Neutrophil (primary cell): ENCODE measurements around the gene CSN2.

Source experiments
- H3K27ac ChIP-seq: fragments of 200-600 bp; sonication (generic); 2 replicates; pipeline ENCODE4 v1.5.1; 2016; ENCODE audit warnings: mild to moderate bottlenecking, moderate library complexity
- H3K27me3 ChIP-seq: fragments of 200-600 bp; sonication (generic); 2 replicates; pipeline ENCODE4 v1.6.0; 2016; ENCODE audit warnings: mild to moderate bottlenecking
- H3K36me3 ChIP-seq: fragments of 200-600 bp; sonication (generic); 2 replicates; pipeline ENCODE4 v1.5.1; 2017
- H3K4me1 ChIP-seq, 2 experiments: fragments of 200-600 bp in 1 of 2; sonication (generic) in 1 of 2; 1 replicate in 1 of 2; 2 replicates in 1 of 2; pipeline versions ENCODE4 v1.5.1 to v1.6.1; 2013 to 2016; ENCODE audit warnings: low read depth in 1 of 2, low read length in 1 of 2, mild to moderate bottlenecking in 1 of 2, moderate library complexity in 1 of 2; ENCODE audit not compliant: control insufficient read depth in 1 of 2, insufficient read depth in 1 of 2
- H3K4me3 ChIP-seq, 2 experiments: fragments of 200-600 bp in 1 of 2; sonication (generic) in 1 of 2; 1 replicate in 1 of 2; 2 replicates in 1 of 2; pipeline ENCODE4 v1.5.1; 2013 to 2016; ENCODE audit warnings: low read depth in 1 of 2, low read length in 1 of 2, mild to moderate bottlenecking in 1 of 2, moderate library complexity in 1 of 2
- H3K9me3 ChIP-seq: fragments of 200-600 bp; sonication (generic); 2 replicates; pipeline ENCODE4 v1.5.1; 2016
- TF ChIP-seq, protein P1 (sequence below): fragments of 200-600 bp; sonication (generic); IDR thresholded peaks from 2 replicates; pipeline ENCODE4 v1.5.1; 2016; ENCODE audit warnings: antibody characterized with exemption

The CSN2 gene

DNA sequence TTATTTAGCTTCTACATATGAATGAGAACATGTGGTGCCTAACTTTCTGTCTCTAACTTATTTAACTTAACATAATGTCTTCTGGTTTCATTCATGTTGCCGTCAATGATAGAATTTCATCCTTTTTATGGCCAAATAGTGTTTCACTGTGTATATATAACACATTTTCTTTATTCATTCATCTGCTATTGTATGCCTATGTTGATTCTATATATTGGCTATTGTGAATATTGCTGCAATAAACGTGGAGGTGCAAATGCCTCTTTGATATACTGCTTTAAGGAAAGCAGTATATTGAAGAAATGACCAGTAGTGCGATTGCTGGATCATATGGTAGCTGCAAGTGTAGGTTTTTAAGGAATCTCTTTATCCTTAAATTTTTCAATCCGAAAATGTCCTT lies 44.7 kb downstream of the CSN2 start:
- H3K9me3 ChIP-seq: no peaks in the 10 kb centered on the region
- TF ChIP-seq, protein P1, sequence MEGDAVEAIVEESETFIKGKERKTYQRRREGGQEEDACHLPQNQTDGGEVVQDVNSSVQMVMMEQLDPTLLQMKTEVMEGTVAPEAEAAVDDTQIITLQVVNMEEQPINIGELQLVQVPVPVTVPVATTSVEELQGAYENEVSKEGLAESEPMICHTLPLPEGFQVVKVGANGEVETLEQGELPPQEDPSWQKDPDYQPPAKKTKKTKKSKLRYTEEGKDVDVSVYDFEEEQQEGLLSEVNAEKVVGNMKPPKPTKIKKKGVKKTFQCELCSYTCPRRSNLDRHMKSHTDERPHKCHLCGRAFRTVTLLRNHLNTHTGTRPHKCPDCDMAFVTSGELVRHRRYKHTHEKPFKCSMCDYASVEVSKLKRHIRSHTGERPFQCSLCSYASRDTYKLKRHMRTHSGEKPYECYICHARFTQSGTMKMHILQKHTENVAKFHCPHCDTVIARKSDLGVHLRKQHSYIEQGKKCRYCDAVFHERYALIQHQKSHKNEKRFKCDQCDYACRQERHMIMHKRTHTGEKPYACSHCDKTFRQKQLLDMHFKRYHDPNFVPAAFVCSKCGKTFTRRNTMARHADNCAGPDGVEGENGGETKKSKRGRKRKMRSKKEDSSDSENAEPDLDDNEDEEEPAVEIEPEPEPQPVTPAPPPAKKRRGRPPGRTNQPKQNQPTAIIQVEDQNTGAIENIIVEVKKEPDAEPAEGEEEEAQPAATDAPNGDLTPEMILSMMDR: no peak
- H3K4me1 ChIP-seq: no peaks in the 10 kb centered on the region
- no peak overlapping the region for H3K4me3 ChIP-seq
- H3K27me3 ChIP-seq: no peaks in the 10 kb centered on the region
- H3K27ac ChIP-seq: no peak overlapping the region
- H3K36me3 ChIP-seq: no peaks in the 10 kb centered on the region

DNA sequence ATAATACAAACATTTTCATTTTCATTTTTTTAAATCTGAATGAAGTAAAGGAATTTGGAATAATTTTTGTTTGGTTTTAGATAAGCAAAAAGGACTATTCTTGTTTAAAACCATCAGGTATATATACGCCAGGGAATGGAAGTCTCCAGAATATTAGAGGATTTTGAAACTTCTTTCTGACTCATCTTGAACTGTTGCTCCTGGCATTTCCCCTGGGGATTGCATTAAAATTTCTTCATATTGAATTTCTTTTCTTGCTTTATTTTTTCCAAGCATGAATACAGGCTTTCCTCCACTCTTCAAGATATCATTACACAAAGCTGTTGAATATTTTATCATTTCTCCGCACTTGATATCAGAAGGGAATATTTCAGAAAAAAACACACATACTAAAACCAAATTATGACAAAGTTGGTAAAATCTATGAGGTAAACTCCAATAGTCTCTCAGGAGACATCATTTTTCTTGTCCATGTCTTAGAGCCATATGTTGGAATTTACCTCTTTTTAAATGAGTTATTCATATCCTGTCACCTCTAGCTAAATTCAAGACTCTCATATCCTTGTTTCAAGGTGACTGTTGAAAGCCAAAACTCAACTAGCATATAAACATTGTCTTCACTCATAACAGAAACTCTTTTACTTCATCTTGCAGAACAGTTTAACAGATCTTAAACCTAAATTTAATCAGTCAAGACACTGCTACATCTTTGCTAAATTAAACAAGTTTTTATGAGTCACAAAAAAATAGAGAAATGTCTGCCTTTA lies 55.3 kb downstream of the CSN2 start:
- TF ChIP-seq, protein P1: no peak
- no peaks in the 10 kb centered on the region for H3K9me3 ChIP-seq
- no peak overlapping the region for H3K4me3 ChIP-seq
- peaks cover 4% of the 10 kb centered on the region for H3K27me3 ChIP-seq
- H3K27ac ChIP-seq: no peak overlapping the region
- H3K36me3 ChIP-seq: no peaks in the 10 kb centered on the region
- no peaks in the 10 kb centered on the region for H3K4me1 ChIP-seq

DNA sequence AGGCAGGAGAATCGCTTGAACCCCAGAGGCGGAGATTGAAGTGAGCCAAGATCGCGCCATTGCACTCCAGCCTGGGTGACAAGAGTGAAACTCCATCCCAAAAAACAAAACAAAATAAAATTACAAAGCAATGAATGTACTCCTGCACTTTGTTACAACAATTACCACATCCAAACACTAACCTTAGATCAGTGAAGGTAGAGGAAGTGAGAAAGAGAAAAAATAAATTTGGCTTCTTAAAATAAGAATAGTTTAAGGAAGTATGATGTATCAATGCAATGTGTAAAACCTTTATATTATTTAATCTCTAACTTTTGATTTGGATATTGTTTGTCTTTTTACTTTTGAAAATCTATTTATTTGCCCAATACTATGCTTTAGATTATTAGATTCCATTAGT lies 56.3 kb downstream of the CSN2 start:
- Histone ChIP-seq H3K36me3 (no peaks in the 10 kb centered on the region), H3K4me3 (no peak overlapping the region), H3K27ac (no peak overlapping the region), H3K27me3 (peaks cover 4% of the 10 kb centered on the region), H3K4me1 (no peaks in the 10 kb centered on the region), H3K9me3 (no peaks in the 10 kb centered on the region)
- TF ChIP-seq, protein P1: no peak

DNA sequence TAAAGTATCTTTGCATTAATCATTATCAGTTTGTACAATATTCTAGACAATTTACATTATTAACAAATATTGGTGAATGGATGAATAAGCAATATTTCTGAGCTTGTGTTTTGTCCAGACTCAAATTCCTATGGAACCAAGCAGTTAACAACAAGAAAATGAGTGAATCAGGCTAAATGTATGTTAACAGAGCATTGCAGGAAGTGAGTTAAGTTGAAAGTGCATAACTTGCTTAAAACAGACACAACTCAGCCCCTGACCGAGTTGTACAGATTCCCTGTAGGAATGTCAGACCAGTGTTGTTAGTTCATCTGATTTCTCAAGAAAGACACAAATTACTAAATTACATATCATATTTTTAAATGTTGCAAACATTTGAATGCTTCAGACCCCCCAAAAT lies 58.4 kb downstream of the CSN2 start:
- Histone ChIP-seq H3K4me1 (no peaks in the 10 kb centered on the region), H3K27me3 (peaks cover 4% of the 10 kb centered on the region), H3K36me3 (no peaks in the 10 kb centered on the region), H3K27ac (no peak overlapping the region), H3K4me3 (no peak overlapping the region), H3K9me3 (no peaks in the 10 kb centered on the region)
- TF ChIP-seq, protein P1: no peak
